ENCODE measurements around the gene ERC2.
"Not testable (repeated sequence)": the region's sequence is repeated elsewhere in the genome, so short reads cannot be mapped to it uniquely, and the experiment has no call there.

ERC2 gene

GRCh38 chr3:56060521-56061278, 407.6 kb downstream of the ERC2 start:
- no peak for DNase-seq (ENCODE audit: low spot score)

DNA sequence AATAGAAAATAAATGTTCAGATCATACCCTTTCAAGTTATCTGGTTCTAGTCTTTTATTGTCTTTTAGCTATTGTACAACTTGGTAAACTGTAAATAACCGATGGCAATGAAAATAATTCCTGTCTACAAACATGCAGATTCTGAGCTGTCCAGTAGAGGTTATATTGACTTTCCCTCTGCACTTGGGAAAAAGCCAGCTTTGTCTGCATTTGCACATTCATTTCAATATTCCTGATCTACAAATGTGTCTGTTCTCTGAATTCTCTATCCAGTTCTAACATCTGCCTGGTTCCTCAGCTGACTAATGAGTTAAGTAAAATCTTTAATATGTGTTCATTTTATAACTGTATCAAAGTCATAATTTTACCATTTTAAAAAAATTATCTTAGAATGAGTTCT, 408.5 kb downstream of the ERC2 start:
- DNase-seq (ENCODE audit: low spot score) = no peak

- DNase-seq (ENCODE audit: low spot score) = no peak
Observed at GRCh38 chr3:56055951-56056350, 412.3 kb downstream of the ERC2 start.

DNA sequence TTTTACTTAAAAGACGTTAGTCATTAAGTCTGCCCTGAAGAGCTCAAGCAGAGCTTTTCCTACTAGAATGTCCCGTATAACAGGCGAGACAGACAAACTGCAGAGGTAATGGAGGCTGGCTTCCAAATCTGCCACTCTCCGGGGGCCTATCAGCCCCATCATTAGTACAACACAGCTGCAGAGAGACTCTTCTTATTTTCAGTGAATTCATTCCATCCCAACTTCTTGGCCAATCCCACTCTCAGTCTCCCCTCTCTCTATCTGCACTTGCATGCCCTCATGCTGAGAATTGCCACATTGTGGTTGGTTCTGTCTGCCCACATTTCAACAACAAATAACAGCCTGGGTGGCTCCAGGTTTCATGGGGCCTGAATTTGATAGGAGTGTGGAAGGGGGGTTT, 412.7 kb downstream of the ERC2 start:
- no peak for DNase-seq (ENCODE audit: low spot score)

DNA sequence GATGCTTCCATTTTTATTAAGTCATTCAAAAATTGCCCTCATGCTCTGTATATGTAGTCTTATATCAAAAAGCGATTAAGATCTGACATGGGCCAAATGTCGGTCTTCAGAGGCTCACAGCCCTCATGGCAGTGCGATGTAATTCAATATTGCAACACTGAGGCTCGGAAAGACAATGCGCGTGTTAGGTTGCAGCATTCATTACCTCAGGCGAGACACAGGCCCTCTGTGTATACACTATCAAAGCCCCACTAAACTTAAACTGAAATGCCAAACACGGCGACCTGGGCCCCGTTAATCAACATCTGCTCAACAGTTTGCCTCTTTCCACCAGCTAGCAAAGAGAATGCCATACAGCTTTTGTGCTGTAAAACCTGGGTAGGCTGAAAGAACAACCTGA, 413.4 kb downstream of the ERC2 start:
- DNase-seq (ENCODE audit: low spot score) = no peak

DNA sequence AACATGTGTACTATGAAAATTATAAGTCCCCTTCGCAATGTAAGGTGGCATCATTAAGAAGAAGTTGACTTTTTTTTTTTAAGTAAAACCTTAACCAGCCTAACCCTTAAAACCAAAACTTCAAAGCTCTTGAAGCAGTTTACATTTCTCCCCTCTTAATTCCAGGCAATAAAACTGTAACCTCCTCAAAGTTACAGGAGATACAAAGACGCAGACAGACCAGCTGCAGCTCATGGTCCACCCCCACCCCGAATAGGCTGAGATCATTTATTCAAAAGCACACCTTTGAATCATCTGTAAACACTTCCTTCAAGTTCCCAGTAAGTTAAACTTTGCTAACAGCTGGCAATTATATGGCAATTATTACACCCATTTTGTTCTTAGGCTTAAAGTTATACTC, 414.5 kb downstream of the ERC2 start:
- DNase-seq (ENCODE audit: low spot score) = no peak

DNA sequence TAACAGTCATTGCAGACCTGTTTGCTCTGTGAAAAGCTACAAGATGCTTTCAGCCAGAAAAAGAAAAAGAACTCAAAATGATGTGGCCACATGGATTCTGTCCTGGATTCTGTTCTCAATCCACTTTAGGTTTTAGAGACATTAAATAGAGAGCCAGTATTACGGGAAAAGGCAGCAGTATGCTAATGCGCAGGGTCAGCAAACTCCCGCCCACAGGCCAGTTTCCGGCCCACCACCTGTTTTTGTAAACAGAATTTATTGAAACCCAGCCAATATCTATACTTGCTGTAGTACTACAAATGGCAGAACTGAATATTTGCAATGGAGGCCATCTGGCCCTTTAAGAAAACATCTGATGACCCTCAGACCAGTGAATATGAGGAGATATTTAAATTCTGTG, 416.1 kb downstream of the ERC2 start:
- no peak for DNase-seq (ENCODE audit: low spot score)

- no peak for DNase-seq (ENCODE audit: low spot score)
Observed at GRCh38 chr3:56051052-56051451, 417.2 kb downstream of the ERC2 start.

- DNase-seq (ENCODE audit: low spot score) = no peak
Observed at GRCh38 chr3:56048946-56049345, 419.3 kb downstream of the ERC2 start.

- DNase-seq (ENCODE audit: low spot score) = no peak
Observed at GRCh38 chr3:56048331-56048730, 419.9 kb downstream of the ERC2 start.

DNA sequence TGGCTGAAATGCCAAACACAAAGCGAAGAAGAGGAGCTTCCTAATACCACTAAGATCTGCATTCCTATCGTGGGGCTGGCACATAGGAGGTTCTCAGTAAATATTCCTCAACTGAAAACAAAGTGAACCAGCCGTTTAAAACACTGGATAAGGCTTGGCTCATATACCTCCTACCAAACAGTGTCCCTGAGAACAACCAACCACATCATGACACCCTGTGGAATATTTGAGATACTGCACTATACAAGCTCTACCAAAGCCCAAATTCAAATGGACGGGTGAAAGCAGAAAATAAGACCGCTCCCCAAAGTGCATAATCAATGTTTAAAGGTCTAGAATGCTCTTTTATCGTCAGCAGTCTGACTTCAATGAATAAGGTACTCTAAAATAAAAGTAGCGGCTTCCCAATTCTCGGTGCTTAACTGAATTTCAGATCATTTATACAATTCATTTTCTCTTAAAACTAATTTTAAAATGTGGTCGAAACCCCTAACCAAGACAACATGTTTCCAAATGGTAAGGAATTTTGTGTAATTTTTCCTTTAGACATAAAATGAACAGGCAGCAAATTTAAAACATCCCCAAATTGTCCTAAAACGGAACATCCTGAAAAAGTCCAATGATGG, 425.8 kb downstream of the ERC2 start:
- peak; percentile 41 for DNase-seq (ENCODE audit: low spot score)

GRCh38 chr3:56025326-56025725, 442.9 kb downstream of the ERC2 start:
- no peak for DNase-seq (ENCODE audit: low spot score)

DNA sequence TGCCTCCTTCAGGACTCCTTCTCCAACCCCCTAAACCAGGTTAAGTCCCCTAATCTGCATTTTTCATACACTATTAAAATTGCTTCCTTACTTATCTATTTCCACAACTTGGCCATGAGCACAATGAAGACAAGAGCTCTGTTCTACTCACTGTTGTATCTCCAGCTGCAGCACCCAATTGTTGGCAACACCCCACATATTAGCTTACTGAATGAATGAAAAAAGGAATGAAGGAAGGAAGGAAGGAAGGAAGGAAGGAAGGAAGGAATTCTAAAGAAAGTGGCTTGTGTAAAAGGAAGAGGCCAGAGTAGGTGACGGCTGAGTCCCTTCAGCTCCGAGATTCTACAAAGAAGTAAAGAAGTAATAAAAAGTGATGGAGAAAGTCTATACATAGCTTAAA, 444.7 kb downstream of the ERC2 start:
- no peak for DNase-seq (ENCODE audit: low spot score)

GRCh38 chr3:56022619-56023018, 445.6 kb downstream of the ERC2 start:
- DNase-seq (ENCODE audit: low spot score) = no peak

DNA sequence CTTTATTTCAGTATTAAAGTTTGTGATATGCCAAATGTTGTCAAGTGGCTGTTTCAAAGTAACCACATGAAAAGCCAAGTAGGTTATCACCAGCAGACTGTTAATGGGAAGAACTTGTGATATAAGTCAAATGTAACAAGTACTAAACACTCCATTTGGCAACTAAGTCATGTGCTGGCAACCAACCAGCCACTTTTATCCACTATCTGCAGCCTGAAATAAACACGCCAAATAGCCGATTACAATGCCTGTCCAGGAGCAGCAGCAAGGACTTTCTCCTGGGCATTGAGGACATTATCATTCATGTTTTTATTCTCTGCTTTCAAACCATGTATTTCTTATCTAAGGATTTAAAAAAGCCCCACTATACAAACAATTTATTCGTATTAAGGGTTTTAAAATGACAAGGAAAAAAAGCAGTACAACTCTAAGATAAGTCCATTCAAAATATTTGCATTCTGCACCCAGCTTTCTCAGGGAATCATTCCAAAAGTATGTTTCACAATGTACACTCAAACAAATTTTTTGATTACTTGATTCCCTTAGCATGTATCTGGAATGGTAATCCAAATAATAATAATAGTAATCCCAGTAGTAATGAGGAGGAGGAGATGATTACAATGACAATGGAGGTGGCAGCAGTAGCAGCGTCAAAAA, 448.6 kb downstream of the ERC2 start:
- DNase-seq (ENCODE audit: low spot score) = no peak

DNA sequence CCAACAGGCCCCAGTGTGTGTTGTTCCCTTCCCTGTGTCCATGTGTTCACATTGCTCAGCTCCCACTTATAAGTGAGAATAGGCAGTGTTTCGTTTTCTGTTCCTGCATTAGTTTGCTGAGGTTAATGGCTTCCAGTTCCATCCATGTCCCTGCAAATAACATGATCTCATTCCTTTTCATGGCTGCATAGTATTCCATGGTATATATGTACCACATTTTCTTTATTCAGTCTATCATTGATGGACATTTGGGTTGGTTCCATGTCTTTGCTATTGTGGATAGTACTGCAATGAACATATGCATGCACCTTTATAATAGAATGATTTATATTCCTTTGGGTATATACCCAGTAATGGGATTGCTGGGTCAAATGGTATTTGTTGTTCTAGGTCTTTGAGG, 452.9 kb downstream of the ERC2 start:
- DNase-seq (ENCODE audit: low spot score) = not testable (repeated sequence)

DNA sequence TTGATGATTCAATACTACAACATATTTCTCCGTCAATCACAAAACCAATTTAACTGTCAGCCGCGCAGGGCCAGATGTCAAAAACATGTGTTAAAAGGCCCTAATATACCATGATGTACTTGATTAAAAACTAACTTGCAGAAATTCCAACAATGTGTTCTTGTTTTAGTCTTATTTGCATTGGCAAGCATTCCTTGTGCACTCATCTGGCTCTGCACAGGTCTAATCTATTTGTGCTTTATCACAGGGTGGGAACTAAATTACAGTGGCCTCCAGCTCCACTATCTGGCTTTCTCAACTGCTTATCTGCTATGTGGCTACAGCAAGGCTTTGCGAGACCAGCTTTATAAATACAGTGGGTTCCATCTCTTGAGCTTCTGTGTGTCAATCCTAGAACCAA, 455.5 kb downstream of the ERC2 start:
- DNase-seq (ENCODE audit: low spot score) = no peak

DNA sequence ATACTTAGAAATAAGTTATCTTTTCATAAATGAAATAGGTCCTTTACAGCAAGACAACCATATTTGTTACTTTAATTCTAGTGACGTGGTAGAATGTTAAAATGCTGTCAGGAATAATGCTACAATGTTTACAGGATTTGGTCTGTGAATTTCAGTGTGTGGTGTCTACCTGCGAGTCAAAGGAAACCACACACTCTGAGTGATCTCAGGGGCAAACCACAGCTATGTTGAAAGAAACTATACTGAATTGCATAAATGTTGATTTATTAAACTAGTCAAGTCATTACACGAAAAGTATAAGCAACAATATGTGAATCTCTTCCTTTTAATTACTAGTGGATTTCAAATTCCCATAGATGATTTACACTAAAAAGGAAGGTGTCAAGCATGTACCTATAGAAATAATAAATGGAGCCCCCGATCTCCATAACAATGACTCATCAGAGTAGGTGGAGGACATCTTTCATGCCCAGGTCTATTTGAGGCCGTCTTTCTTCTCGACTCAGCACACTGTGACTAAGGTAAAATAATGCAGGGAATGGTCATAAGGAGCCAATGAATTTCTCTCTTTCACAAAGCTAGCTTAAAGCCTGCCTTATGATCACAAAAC, 463.0 kb downstream of the ERC2 start:
- DNase-seq (ENCODE audit: low spot score) = no peak

DNA sequence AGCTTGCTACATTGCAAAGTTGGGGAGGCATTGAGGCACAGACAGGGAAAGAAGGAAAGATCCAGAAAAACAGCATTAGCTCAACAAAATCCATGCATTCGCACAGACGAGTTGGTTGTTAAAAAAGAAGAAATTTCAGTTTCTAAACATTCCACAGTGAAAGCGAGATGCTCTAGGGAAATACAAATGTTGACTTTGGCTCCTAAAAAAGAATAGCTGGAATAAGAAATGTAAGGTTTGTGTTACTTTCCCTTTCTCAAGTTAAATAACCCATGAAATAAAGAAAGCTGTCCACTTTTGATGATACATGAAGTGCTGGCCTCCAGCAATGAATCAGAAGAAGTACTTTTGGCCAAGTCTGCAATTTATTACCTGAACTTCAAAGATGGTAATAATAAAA, 465.1 kb downstream of the ERC2 start:
- DNase-seq (ENCODE audit: low spot score) = no peak

- DNase-seq (ENCODE audit: low spot score) = no peak
Observed at GRCh38 chr3:56001991-56002390, 466.3 kb downstream of the ERC2 start.

DNA sequence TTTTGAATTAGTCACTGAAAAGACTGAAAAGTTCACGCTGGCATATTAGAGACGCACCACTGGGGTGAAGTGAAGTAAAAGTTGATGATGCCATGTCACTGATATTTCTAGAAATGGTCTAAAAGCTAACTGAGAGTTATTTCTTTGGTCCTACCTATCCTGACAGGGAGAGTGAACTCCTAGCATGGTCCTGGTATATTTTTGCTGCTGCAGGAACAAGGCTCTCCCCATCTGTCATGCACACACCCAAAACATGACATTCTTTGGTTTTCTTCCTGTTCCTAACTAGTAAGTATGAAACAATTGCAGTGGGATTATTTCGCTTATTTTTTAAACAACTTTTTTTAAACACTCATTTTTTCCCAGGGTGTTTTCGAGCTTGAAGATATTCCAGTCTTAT, 466.7 kb downstream of the ERC2 start:
- no peak for DNase-seq (ENCODE audit: low spot score)

GRCh38 chr3:55989366-55989765, 478.9 kb downstream of the ERC2 start:
- DNase-seq (ENCODE audit: low spot score) = no peak

- no peak for DNase-seq (ENCODE audit: low spot score)
Observed at GRCh38 chr3:55988905-55989304, 479.4 kb downstream of the ERC2 start.

Measured in AG08396 (cell line).